ENCODE data around the gene NTHL1.

NTHL1 gene

GRCh38 chr16:1992704-1993317 lies 54.8 kb downstream of the NTHL1 start:
- no peak for TF ChIP-seq CTCF (IDR thresholded peaks at IDR 0.05)
- Histone ChIP-seq H3K9ac (no peak overlapping the region), H3K36me3 (ENCODE audit: control insufficient read depth, insufficient read depth, low read length) (no peaks in the 10 kb centered on the region), H3K27ac (no peak overlapping the region), H3K79me2 (no peaks in the 10 kb centered on the region), H3K4me3 (ENCODE audit: low read depth, low read length) (no peak overlapping the region), H3K4me1 (peaks cover 3% of the 10 kb centered on the region), H2AFZ (no peak overlapping the region), H3K27me3 (ENCODE audit: control insufficient read depth, insufficient read depth, low read length) (no peaks in the 10 kb centered on the region), H3K9me3 (ENCODE audit: control insufficient read depth, low read length) (no peaks in the 10 kb centered on the region), H3K4me2 (ENCODE audit: low read length) (no peak overlapping the region)

DNA sequence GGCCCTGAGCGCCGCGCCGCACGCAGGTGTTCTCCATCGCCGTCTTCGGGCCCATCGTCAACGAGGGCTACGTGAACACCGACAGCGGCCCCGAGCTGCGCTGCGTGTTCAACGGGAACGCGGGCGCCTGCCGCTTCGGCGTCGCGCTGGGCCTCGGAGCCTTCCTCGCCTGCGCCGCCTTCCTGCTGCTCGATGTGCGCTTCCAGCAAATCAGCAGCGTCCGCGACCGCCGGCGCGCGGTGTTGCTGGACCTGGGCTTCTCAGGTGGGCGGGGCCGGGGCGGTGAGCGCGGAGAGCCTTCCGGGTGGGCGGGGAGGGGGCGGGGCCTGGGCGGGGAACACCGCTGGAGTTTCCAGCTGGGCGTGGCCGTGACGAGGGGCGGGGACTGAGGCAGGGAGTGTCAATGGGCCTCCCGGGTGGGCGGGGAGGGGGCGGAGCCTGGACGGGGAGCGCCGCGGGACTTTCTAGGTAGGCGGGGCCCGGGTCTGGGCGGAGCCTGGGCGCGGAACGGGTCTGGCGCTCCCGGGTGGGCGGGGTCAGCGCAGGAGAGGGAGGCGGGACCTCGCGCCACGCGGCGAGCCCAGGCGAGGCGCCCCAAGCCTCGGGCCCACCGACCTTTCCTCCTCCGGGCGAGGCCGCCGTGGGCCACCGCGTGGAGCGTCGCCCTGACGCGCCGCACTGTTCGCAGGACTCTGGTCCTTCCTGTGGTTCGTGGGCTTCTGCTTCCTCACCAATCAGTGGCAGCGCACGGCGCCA lies 55.5 kb downstream of the NTHL1 start:
- no peak overlapping the region for H3K9ac ChIP-seq
- no peaks in the 10 kb centered on the region for H3K36me3 ChIP-seq (ENCODE audit: control insufficient read depth, insufficient read depth, low read length)
- H3K27ac ChIP-seq, result no peak overlapping the region
- no peak for TF ChIP-seq CTCF (IDR thresholded peaks at IDR 0.05)
- peak overlapping the region; percentile 11 for H3K4me3 ChIP-seq (ENCODE audit: low read depth, low read length)
- H3K27me3 ChIP-seq (ENCODE audit: control insufficient read depth, insufficient read depth, low read length), result no peaks in the 10 kb centered on the region
- H3K4me2 ChIP-seq (ENCODE audit: low read length), result no peak overlapping the region
- H3K9me3 ChIP-seq (ENCODE audit: control insufficient read depth, low read length), result no peaks in the 10 kb centered on the region
- no peaks in the 10 kb centered on the region for H3K79me2 ChIP-seq
- H3K4me1 ChIP-seq, result peaks cover 3% of the 10 kb centered on the region
- H2AFZ ChIP-seq, result no peak overlapping the region

- Histone ChIP-seq H3K9me3 (ENCODE audit: control insufficient read depth, low read length) (no peaks in the 10 kb centered on the region), H3K4me1 (peaks cover 3% of the 10 kb centered on the region), H3K36me3 (ENCODE audit: control insufficient read depth, insufficient read depth, low read length) (no peaks in the 10 kb centered on the region), H3K27ac (no peak overlapping the region), H3K27me3 (ENCODE audit: control insufficient read depth, insufficient read depth, low read length) (no peaks in the 10 kb centered on the region), H3K4me2 (ENCODE audit: low read length) (no peak overlapping the region), H3K4me3 (ENCODE audit: low read depth, low read length) (peak overlapping the region; percentile 11), H3K79me2 (no peaks in the 10 kb centered on the region), H2AFZ (no peak overlapping the region), H3K9ac (no peak overlapping the region)
- TF ChIP-seq CTCF (IDR thresholded peaks at IDR 0.05), result no peak
Measured at GRCh38 chr16:1991588-1991947, 56.1 kb downstream of the NTHL1 start.

DNA sequence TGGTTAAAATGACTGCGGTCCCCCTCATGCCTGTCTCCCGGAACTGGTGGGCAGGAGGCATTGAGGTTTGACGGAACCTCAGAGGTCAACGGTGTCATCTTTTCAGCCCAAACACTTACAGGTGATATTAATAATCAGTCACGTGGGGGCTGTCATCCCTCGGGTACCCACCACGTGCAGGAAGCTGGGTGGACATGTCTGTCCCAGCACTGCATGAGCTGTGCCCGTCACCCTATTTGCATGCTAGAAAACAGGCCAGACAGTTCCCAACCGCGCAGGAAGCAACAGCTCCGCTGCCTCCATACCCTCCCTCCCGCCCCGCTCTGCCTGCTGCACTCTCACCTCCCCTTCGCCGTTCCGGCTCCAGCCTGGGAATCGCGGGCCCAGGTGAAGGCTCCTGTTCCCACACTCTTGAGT lies 56.5 kb downstream of the NTHL1 start:
- Histone ChIP-seq H3K4me3 (ENCODE audit: low read depth, low read length) (no peak overlapping the region), H3K79me2 (no peaks in the 10 kb centered on the region), H3K9ac (no peak overlapping the region)

More for the DNA sequence above, 56.5 kb downstream of the NTHL1 start:
- Histone ChIP-seq H3K4me2 (ENCODE audit: low read length) (no peak overlapping the region), H3K4me1 (peaks cover 3% of the 10 kb centered on the region), H3K36me3 (ENCODE audit: control insufficient read depth, insufficient read depth, low read length) (no peaks in the 10 kb centered on the region), H3K27me3 (ENCODE audit: control insufficient read depth, insufficient read depth, low read length) (no peaks in the 10 kb centered on the region), H2AFZ (no peak overlapping the region), H3K9me3 (ENCODE audit: control insufficient read depth, low read length) (no peaks in the 10 kb centered on the region), H3K27ac (no peak overlapping the region)
- no peak for TF ChIP-seq CTCF (IDR thresholded peaks at IDR 0.05)

Measured in parathyroid adenoma (tissue), 2 donors.